ENCODE measurements around the gene ST3GAL6. TPM values are rescaled to one million over a fixed set of nuclear protein-coding genes. Genes with fewer than 3 reads are reported as not detected.

ST3GAL6 gene
- total and polyA plus RNA-seq, 2 donors (not counting 1 experiment from before 2014, with no cell fraction given): 0.58 TPM; not detected in 1

Small RNAs within 50 kb of the gene (small RNA-seq; reads per million reads assigned to genes)
- gene RNU6-26P (ENCODE audit: insufficient read length, low read depth, low replicate concordance): not detected

Other genes with a start within 250 kb of the ST3GAL6 start
- gene CLDND1, start 240.4 kb upstream of the ST3GAL6 start, total RNA-seq: 132 and 134 TPM in 2 replicates
- 69.4 and 149 TPM in 2 replicates for gene CLDND1, start 240.4 kb upstream of the ST3GAL6 start, polyA plus RNA-seq
- 5.5 and 6.5 TPM in 2 replicates for gene GPR15, start 231.4 kb upstream of the ST3GAL6 start, total RNA-seq
- gene GPR15, start 231.4 kb upstream of the ST3GAL6 start, polyA plus RNA-seq: 6.4 and 8.4 TPM in 2 replicates
- 17.5 and 22.0 TPM in 2 replicates for gene CPOX, start 169.7 kb upstream of the ST3GAL6 start, total RNA-seq
- 6.8 and 8.1 TPM in 2 replicates for gene CPOX, start 169.7 kb upstream of the ST3GAL6 start, polyA plus RNA-seq
- gene DCBLD2, start 138.4 kb downstream of the ST3GAL6 start, total RNA-seq: 2.1 and 3.5 TPM in 2 replicates
- 0.37 and 0.58 TPM in 2 replicates for gene DCBLD2, start 138.4 kb downstream of the ST3GAL6 start, polyA plus RNA-seq